NCI-H226 (cell line): ENCODE data around the gene SLC28A3.

ENCODE experiments used
- DNase-seq: peaks from one replicate; pipeline ENCODE4 v3.0.0-alpha.2; 2015

The SLC28A3 gene

GRCh38 chr9:84339503-84339902, 1.1 kb downstream of the SLC28A3 start:
- no peak for DNase-seq

- DNase-seq, result no peak
These were observed 1.8 kb downstream of the SLC28A3 start for GRCh38 chr9:84338792-84339191.

DNA sequence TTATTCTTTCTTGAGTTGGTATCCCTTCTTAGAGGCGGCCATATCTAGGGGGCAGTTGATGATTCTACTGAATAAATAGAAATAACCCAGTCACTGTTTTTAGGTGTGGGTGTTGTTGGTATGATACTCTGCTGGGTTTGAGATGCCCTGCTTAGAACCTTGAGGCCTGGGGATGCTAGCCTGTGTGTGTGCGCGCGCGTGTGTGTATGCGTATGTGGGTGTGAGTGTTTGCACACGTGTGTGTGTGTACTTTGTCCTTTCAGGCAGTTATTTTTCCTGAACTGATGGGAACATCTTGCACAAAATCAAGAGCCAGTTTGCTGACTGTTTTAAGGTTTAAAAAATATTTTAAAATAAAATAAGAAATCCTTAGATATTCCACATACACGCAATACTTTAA, 3.3 kb downstream of the SLC28A3 start:
- no peak for DNase-seq

- DNase-seq, result peak; percentile 64
These were observed 9.3 kb downstream of the SLC28A3 start for GRCh38 chr9:84331119-84331809.

DNA sequence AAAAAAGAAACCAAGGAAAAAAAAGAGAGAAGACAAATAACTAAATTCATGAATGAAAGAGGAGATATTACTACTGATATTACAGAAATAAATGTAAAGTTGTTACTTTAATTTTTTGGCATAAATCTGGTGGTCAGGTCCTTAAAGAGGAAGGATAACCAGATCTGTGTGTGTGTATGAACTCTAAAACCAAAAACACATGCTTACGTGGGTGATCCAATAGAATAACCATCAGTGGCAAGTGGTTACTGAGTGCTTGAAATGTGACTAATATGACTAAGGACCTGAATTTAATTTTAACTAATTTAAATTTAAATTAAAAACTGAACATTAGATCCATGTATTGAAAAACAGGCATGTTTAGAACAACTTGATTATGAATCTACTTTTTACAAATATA, 10.3 kb downstream of the SLC28A3 start:
- DNase-seq, result no peak

GRCh38 chr9:84327184-84327583, 13.4 kb downstream of the SLC28A3 start:
- DNase-seq, result no peak

- DNase-seq, result peak; percentile 62
These were observed 15.1 kb downstream of the SLC28A3 start for GRCh38 chr9:84325347-84325973.

- DNase-seq, result no peak
These were observed 15.7 kb downstream of the SLC28A3 start for GRCh38 chr9:84324811-84325210.

DNA sequence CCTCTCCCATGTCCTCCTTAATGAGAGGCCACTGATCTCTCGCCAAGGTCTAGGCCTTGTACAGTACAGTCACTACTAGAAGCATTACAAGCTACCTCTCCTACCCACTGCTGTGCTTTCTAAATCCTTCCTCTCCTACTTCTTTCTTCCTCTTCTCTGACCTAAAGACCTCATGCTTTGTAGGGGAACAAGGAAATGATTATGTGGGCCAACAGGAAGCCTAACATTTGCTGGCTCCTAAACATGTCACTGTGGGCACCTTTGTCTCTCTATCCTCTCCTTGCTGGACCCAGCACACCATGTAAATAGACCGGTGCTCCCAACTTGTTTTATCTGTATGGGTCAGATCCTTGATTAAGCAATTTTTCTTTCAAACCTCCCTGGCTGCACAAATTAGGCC, 16.7 kb downstream of the SLC28A3 start:
- no peak for DNase-seq

- DNase-seq, result peak; percentile 17
These were observed 17.7 kb downstream of the SLC28A3 start for GRCh38 chr9:84322828-84323227.

DNA sequence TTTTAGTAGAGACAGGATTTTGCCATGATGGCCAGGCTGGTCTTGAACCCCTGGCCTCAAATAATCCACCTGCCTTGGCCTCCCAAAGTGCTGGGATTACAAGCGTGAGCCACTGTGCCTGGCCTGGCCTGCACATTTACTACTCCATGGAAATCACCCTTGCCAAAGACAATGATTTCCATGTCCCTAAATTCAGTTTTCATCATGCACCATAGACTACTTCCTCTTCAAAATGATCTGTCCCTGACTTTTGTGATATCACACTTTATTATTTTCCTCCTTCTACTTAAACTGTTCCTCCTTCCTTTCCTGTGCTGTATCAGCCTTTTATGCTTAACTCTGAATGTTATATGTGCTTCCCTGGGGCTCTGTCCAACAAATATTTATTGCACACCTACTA, 20.3 kb downstream of the SLC28A3 start:
- DNase-seq, result no peak

GRCh38 chr9:84319632-84320031, 20.9 kb downstream of the SLC28A3 start:
- no peak for DNase-seq

GRCh38 chr9:84318981-84319380, 21.6 kb downstream of the SLC28A3 start:
- no peak for DNase-seq

- DNase-seq, result no peak
These were observed 23.0 kb downstream of the SLC28A3 start for GRCh38 chr9:84317563-84317962.

DNA sequence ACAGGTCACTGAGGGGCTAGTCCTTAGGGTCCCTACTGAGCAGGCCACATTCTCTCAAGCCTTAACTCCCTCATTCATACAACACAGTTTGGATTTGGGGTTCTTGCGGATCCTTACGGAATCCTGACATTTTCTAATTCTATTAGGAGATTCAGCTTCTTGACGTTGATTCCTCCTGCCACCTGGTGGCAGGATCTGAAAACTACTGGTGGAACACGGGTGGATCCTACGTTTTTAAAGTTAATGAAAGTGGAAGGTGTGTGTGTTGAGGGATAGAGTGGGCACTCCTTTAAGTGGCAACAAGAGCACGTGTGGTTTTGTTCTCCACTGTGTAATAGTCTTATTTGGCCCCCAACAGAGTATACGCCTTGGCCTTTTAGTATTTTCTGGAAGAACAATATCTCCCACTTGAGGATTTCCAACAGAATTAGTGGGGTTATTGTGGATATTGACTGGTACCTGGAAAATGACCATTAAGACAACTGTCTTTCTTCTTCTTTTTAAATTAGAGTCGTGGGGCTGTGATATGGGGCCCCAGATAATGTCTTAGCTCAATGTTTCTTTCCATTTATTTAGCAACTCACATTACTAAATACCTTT, 25.2 kb downstream of the SLC28A3 start:
- peak; percentile 28 for DNase-seq

DNA sequence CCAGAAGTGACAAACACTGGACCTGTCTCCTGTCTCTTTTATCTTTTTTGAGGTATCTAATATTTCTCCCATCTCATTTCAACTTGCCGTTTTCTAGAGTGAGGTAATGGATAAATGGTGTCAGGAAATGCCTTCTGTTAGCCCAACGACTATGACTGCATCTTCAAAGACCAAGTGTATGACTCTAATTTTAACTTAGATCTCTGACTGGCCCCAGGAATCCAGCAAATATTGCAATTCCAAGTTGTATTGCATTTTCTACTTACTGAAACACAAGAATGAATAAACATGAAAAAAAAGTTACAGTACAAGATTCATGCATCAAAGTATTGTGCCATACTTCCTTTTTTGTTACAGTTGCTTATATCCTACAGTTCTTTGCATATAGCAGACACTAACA, 26.3 kb downstream of the SLC28A3 start:
- no peak for DNase-seq

DNA sequence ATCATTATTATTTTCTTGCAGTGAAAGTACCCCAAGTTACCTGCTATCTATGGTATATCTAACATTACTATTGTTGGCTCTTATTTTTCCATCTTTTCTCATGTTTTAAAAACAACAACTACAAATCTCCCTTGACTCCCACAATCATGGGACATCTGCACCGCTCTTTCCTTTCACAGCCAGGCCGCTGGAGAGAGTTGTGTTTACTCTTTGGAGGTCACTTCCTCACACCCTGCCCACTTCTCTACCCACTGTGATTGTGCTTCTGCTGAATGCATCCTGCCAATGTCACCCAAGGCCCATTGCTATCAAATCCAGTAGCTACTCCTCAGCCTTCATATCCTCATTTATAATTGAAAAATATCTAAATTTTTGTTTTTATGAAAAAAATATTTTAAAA, 29.7 kb downstream of the SLC28A3 start:
- DNase-seq, result no peak

DNA sequence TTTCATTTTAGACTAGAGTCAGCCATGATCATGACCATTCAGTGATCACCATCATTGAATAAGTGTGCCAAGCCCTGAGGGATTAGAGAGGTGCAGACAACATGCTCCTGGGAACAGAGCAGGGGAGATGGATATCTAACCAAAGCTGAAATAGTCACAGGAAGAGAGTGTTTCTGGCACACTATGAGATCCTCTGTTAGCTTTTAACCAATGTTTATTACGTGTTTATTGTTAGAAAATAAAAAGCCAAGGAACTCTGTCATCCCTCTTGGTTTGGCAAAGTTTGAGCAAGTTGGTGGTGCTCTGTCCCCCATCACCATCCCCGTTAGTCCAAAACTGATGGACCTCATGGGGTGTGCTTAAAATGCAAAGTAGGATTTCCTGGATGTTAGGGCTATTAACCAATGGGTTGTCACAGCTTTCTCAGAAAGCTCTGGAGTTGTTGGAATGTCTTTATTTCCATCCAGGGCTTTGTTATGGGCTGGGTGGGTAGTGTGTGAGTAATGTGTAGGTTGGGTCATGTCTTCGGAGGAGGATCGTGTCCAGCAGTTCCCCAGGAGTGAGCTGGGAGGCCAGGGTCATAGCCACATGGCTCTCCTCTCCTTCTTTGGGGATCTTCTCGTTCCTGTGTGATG, 34.9 kb downstream of the SLC28A3 start:
- no peak for DNase-seq

GRCh38 chr9:84304166-84304565, 36.4 kb downstream of the SLC28A3 start:
- DNase-seq, result no peak

DNA sequence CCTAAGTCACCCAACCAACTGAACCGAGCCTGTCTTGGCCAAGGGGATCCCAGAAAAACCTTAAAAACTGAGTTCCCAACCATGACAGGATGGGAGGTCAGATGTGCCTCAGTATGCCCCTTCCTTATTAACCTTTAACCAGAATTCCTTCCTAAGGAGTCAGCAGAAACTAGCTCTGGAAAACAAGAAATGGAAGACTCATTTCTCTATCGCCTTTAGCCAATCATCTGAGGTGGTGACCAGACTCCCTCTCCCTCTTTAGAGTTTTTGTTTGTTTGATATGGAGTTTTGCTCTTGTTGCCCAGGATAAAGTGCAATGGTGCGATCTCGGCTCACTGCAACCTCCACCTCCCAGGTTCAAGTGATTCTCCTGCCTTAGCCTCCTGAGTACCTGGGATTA, 37.5 kb downstream of the SLC28A3 start:
- no peak for DNase-seq

DNA sequence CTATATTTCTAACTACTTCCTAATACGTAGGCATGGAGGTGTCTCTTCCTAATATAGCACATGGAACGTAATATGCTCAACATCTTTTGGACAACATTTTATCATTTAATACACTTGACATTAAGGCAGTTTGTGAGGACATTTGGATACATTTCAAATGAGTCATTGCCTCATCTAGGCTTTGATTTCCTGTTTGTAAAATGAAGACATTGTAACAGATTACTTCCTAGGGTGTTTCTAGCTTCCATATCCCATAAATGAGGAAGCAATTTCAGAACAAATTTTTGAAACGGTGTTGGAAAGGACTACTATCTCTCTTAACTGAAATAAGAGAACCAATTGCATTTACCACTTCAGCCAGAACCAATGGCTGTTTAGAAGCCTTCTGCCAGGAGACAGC, 38.7 kb downstream of the SLC28A3 start:
- DNase-seq, result peak; percentile 42

DNA sequence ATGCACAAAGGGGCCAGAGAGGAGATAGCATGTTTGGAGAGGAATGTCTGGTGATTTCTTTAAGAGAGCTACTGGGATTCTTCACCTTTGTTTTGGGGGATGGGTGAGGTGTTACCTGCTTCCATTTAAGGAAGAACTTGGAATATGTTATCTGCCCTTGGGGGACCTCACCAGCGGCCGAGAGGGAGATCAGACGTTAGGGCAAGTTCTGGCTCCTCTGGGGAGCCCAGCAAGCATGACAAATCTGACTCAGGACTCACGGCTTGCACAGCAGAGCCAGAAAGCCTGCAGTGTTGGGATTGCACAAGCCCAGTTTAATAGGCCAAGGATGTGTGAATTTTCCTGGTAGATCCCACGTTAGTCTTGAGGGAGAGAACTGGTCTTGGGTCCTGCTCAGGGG, 40.3 kb downstream of the SLC28A3 start:
- DNase-seq, result peak; percentile 45

DNA sequence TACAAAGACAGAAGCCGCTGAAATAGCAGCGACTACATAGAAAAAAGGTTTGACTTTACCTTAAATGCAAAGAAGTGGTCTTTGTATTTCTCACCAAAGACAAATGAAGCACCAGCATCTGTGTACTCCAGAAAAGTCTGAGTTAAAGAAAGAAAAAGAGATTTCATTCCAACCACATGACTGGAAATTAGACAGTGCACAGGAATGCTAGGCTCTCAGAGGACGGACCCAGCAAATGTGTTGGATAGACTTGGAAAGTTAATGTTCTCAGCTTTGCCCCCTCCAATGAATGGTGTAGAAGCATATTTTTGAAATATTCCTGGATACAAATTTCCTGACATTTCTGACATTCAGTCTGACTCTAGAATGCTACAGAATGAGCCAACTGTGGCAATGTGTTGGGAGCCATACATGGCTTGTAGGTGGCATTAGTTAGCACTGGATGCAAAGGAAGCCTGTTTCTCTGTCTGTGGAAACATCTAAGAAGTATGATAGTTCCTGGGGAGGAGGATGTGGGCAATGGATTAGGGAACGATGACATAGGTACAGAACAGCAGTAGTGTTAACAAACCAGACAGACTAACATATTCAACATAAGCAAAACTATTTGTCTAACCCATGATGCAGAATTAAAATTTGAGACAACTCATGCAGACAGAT, 43.3 kb downstream of the SLC28A3 start:
- peak; percentile 56 for DNase-seq
